Measurements from ENCODE around the gene RITA1.

Gene RITA1

DNA sequence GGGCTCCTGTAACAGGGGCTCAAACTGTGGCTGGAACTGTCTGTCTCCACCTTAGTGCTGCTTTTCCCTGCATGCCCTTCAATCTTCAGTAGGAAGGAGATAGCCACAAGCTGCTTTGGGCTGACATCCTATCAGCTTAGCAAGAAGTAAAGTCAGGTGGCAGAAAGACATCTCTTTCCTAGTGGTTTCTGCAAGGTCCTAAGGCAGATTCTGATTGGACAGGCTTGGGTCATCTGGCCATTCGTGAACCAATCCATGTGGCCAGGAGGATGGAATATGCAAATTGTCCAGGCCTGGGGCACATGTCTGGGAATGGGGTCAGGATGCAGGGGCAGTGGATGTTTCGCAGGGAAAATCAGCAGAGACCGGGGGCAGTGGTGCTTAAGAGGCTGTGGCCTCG is 5.2 kb downstream of the RITA1 start:
- no peak for TF ChIP-seq CTCF (IDR thresholded peaks at IDR 0.05; ENCODE audit: low read depth, low read length, missing control alignments)
- in situ Hi-C loops (cut with HindIII; ENCODE audit: low pct_ligation_motif_present, low sequenced_read_pairs) = no loop called here

DNA sequence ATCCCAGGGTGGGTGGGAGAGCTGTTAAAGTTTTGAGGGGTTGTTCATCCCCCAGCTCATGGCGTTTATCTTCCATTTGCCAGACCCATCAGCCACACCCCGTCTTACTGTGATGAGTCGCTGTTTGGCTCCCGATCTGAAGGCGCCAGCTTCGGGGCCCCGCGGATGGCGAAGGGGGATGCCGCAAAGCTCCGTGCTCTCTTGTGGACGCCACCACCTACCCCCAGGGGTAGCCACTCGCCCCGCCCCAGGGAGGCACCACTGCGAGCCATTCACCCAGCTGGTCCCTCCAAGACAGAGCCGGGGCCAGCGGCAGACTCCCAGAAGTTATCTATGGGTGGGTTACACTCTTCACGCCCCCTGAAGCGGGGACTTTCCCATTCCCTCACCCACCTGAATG is 5.7 kb downstream of the RITA1 start:
- in situ Hi-C loops (cut with HindIII; ENCODE audit: low pct_ligation_motif_present, low sequenced_read_pairs) = no loop called here
- H3K27me3 ChIP-seq (replicated peaks) = no peaks in the 10 kb centered on the region
- no peak overlapping the region for H3K4me3 ChIP-seq (ENCODE audit: low read depth, low read length)
- H3K36me3 ChIP-seq (replicated peaks) = peaks cover 9% of the 10 kb centered on the region
- H3K27ac ChIP-seq = no peak overlapping the region
- TF ChIP-seq CTCF (IDR thresholded peaks at IDR 0.05; ENCODE audit: low read depth, low read length, missing control alignments) = no peak
- no peak for DNase-seq

More for the DNA sequence above, 5.2 kb downstream of the RITA1 start:
- Histone ChIP-seq H3K27ac (no peak overlapping the region), H3K4me3 (ENCODE audit: low read depth, low read length) (no peak overlapping the region), H3K27me3 (replicated peaks) (no peaks in the 10 kb centered on the region), H3K36me3 (replicated peaks) (peaks cover 9% of the 10 kb centered on the region)
- peak; percentile 29 for DNase-seq

DNA sequence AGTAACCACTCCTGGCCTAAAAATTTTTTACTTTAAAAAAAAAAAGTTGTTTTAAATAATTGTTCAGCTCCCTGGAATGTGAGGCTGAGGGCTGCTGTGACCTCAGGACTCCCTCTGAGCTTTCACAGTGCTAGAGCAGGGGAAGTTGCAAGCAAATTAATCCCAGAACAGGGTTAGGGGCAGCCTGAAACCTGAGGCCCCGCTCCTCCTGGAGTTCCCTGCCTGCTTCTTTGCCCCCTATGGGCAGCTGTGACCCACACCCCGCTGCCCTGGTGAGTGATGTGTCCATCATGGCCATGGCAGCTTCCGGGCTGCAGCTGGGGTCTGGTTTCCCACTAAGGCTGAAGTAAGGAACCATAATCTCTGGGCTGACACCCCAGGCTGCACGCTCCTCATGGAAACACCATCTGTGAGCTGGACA is 9.5 kb downstream of the RITA1 start:
- in situ Hi-C loops (cut with HindIII; ENCODE audit: low pct_ligation_motif_present, low sequenced_read_pairs) = no loop called here
- H3K36me3 ChIP-seq (replicated peaks) = peaks cover 9% of the 10 kb centered on the region
- peak; percentile 54 for DNase-seq
- H3K4me3 ChIP-seq (ENCODE audit: low read depth, low read length) = no peak overlapping the region
- peak overlapping the region; percentile 70 for H3K27ac ChIP-seq
- no peaks in the 10 kb centered on the region for H3K27me3 ChIP-seq (replicated peaks)
- TF ChIP-seq CTCF (IDR thresholded peaks at IDR 0.05; ENCODE audit: low read depth, low read length, missing control alignments) = no peak

DNA sequence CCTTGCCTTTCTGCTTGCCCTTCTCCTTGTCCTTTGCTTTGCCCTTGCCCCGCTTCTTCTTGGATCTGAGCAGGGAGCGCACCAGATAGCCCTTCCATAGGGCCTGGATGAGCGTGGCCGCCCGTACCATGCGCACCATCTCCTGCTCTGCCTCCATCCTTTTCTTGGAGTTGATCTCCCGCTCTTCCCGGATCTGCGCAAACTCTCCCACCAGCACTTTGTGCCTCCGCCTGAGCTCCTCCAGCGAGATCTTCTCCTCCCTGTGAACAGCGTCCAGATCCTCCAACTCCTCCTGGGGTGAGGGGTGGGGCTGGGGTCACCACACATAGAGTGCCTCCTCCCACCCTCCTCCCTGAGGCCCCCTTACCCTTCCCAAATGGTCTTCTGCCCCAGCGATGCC is 10.1 kb downstream of the RITA1 start:
- no peak overlapping the region for H3K4me3 ChIP-seq (ENCODE audit: low read depth, low read length)
- peak overlapping the region; percentile 70 for H3K27ac ChIP-seq
- no peak for TF ChIP-seq CTCF (IDR thresholded peaks at IDR 0.05; ENCODE audit: low read depth, low read length, missing control alignments)
- in situ Hi-C loops (cut with HindIII; ENCODE audit: low pct_ligation_motif_present, low sequenced_read_pairs) = no loop called here
- H3K36me3 ChIP-seq (replicated peaks) = peaks cover 9% of the 10 kb centered on the region
- H3K27me3 ChIP-seq (replicated peaks) = no peaks in the 10 kb centered on the region
- no peak for DNase-seq

DNA sequence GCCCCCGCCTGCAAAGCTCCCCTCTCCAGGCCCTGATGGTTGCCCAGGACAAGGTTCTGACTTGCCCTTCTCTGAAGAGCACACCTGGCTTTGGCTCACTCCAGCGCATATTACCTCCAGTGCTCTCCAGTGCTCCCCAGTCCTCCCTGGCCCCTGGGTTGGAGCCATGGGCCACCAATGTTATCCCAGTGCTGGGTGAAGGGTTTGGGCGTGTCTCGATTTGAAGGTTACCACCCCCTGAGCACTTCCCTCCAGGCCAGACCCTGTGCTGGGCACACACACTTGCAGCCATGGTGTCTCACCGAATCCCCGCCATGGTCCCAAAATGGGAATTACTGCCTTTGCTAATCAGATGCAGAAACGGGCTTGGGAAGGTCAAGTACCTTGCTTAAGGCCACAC is 11.1 kb downstream of the RITA1 start:
- in situ Hi-C loops (cut with HindIII; ENCODE audit: low pct_ligation_motif_present, low sequenced_read_pairs) = no loop called here

More for the DNA sequence above, 11.1 kb downstream of the RITA1 start:
- Histone ChIP-seq H3K27me3 (replicated peaks) (no peaks in the 10 kb centered on the region), H3K27ac (no peak overlapping the region), H3K36me3 (replicated peaks) (peaks cover 7% of the 10 kb centered on the region), H3K4me3 (ENCODE audit: low read depth, low read length) (no peak overlapping the region)
- DNase-seq = no peak
- no peak for TF ChIP-seq CTCF (IDR thresholded peaks at IDR 0.05; ENCODE audit: low read depth, low read length, missing control alignments)

All from brain microvascular endothelial cell (primary cell).